GM18505 (cell line): ENCODE data around the gene KCNA10.

Experiments used
- ATAC-seq: cut with Tn5 transposase; IDR thresholded peaks from one replicate; pipeline ENCODE4 v1.9.1; 2021; ENCODE audit not compliant: unreplicated experiment
- POLR2A ChIP-seq: IDR thresholded peaks from 4 replicates; pipeline ENCODE4 v1.6.1; 2011; ENCODE audit warnings: borderline replicate concordance; ENCODE audit not compliant: insufficient read depth, insufficient read length; ENCODE audit errors: extremely low read depth

The KCNA10 gene

GRCh38 chr1:110519125-110519810 lies at the start of gene KCNA10:
KCNA10 (minus strand) TSS chr1:110519175; CDS start chr1:110518787, 388 bp downstream.
- TF ChIP-seq POLR2A: no peak

GRCh38 chr1:110566836-110567235 lies 47.9 kb upstream of the KCNA10 start:
- ATAC-seq: no peak
- TF ChIP-seq POLR2A: no peak

More at GRCh38 chr1:110519125-110519810, at the start of gene KCNA10:
- no peak for ATAC-seq

- no peak for ATAC-seq
- no peak for TF ChIP-seq POLR2A
Measured at GRCh38 chr1:110565565-110565964, 46.6 kb upstream of the KCNA10 start.

- TF ChIP-seq POLR2A: no peak
- ATAC-seq: no peak
Measured at GRCh38 chr1:110563089-110563488, 44.1 kb upstream of the KCNA10 start.

GRCh38 chr1:110561596-110561995 lies 42.6 kb upstream of the KCNA10 start:
- ATAC-seq: no peak
- no peak for TF ChIP-seq POLR2A

GRCh38 chr1:110559157-110559556 lies 40.2 kb upstream of the KCNA10 start:
- ATAC-seq: no peak
- no peak for TF ChIP-seq POLR2A

- no peak for ATAC-seq
Measured at GRCh38 chr1:110557481-110557880, 38.5 kb upstream of the KCNA10 start.

GRCh38 chr1:110556471-110556807 lies 37.5 kb upstream of the KCNA10 start:
- TF ChIP-seq POLR2A: no peak
- no peak for ATAC-seq

More at GRCh38 chr1:110557481-110557880, 38.5 kb upstream of the KCNA10 start:
- no peak for TF ChIP-seq POLR2A

- ATAC-seq: no peak
- TF ChIP-seq POLR2A: no peak
Measured at GRCh38 chr1:110555807-110556470, 37.0 kb upstream of the KCNA10 start.

- TF ChIP-seq POLR2A: no peak
- ATAC-seq: no peak
Measured at GRCh38 chr1:110554871-110555801, 36.2 kb upstream of the KCNA10 start.

- TF ChIP-seq POLR2A: no peak
Measured at GRCh38 chr1:110551278-110551809, 32.4 kb upstream of the KCNA10 start.

GRCh38 chr1:110549831-110550230 lies 30.9 kb upstream of the KCNA10 start:
- ATAC-seq: no peak
- TF ChIP-seq POLR2A: no peak

More at GRCh38 chr1:110551278-110551809, 32.4 kb upstream of the KCNA10 start:
- ATAC-seq: no peak

- no peak for TF ChIP-seq POLR2A
- no peak for ATAC-seq
Measured at GRCh38 chr1:110548381-110548780, 29.4 kb upstream of the KCNA10 start.
